ENCODE results near the gene OBSCN.

Gene OBSCN

DNA sequence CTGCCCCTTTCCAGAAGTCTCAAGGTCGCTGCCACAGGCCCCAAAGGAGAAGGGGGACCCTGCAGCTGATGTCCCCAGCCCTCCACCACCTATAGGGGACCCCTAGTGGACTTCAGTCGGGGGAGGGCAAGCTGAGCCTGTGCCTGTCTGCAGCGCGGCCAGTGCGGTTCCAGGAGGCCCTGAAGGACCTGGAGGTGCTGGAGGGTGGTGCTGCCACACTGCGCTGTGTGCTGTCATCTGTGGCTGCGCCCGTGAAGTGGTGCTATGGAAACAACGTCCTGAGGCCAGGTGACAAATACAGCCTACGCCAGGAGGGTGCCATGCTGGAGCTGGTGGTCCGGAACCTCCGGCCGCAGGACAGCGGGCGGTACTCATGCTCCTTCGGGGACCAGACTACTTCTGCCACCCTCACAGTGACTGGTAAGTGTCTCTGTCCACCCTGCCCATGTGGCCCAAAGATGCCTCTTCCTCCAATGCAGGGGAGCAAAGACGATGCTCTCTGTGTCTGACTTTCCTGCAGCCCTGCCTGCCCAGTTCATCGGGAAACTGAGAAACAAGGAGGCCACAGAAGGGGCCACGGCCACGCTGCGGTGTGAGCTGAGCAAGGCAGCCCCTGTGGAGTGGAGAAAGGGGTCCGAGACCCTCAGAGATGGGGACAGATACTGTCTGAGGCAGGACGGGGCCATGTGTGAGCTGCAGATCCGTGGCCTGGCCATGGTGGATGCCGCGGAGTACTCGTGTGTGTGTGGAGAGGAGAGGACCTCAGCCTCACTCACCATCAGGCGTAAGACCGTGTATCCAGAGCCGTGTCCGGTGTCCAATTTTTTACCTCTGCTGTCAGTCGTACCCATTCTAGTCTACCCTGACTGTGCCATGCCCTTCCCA, 79.9 kb downstream of the OBSCN start:
- DNase-seq (ENCODE audit: low read depth in 2 of 2): no peak

DNA sequence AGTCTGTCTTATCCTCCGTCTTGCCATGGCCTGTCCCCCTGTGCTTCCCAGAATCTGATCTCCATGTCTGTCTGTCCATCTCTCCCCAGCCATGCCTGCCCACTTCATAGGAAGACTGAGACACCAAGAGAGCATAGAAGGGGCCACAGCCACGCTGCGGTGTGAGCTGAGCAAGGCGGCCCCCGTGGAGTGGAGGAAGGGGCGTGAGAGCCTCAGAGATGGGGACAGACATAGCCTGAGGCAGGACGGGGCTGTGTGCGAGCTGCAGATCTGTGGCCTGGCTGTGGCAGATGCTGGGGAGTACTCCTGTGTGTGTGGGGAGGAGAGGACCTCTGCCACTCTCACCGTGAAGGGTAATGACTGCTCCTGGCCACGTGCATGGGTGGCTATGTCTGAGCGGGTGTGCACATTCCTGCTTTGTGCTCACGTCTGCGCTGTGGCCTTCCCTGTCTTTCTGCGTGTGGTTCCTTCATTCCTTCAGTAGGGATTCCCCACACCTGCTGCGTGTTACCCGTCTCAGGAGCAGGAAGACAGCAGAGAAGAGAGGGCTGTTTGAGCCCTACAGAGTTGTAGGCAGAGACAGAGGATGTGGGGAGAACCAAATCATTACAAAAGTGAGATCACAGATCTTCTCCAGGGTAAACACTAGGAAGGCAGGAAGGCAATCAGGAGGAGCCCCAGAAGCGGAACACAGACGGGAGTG, 80.8 kb downstream of the OBSCN start:
- DNase-seq (ENCODE audit: low read depth in 2 of 2): no peak

DNA sequence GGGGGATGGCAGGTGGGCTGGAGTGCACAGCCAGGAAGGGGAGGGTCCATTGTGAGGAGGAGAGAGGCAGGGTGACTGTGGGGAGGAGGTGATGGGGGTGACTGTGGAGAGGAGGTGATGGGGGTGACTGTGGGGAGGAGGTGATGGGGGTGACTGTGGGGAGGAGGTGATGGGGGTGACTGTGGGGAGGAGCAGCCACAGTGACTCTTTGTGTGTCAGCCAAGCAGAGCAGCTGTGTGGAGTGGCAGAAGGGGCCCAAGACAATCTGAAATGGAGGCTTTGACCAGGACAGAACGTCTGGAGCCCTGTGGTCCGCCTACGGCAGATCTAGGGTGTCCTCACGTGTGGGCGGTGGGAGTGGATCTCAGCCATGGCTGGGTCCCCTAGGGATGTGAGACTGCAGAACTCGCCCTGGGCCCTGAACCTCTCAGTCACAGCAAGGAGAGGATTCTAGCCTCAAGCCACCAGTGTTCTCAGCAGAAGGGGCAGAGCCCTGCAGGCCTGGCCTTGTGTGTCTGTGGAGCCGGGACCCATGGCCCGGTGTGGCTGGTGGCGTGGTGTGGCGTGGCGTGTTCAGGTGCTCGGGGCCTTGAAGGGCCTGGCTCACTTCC, 81.5 kb downstream of the OBSCN start:
- DNase-seq (ENCODE audit: low read depth in 2 of 2): no peak

DNA sequence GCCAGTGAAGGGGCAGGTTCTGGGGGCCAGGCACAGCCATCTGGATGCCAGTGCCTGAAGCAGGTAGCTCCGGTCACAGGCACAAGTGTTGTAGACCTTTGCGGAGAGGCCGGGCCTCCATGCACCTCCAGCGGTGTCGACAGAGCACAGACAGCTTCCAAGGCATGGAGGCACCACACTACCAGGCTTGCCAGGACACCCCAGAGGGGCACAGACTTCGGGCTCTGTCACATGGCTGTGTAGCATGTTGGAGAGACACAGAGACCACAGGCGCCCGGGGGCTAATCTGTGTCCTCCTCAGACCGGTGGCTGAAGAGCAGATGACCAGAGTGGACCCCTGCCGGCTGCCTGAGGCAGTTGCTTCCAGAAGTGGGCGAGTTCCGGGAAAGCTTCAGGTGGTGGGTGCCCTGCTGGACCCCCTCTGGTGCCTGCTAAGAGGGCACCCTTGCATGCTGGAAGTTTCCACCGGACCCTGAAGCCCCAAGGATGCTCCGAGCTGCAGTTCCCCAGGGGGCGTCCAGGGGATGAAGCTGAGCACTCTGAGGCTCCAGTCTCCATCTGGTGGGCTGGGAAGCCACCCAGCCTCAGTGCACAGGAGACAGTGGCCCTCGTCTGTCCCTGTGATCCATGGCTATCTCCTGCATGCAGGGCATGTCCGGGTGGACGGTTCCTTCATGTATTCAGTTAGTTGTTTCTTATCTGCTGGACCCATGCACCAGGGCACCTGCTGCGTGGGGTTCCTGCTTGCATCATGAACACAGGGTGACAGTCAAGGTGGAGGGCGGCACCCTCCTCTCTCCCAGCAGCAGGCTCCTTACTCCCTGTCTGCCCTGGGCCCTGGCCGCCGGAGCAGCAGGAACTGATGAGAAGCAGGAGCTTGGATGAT, 82.4 kb downstream of the OBSCN start:
- DNase-seq (ENCODE audit: low read depth in 2 of 2): no peak

DNA sequence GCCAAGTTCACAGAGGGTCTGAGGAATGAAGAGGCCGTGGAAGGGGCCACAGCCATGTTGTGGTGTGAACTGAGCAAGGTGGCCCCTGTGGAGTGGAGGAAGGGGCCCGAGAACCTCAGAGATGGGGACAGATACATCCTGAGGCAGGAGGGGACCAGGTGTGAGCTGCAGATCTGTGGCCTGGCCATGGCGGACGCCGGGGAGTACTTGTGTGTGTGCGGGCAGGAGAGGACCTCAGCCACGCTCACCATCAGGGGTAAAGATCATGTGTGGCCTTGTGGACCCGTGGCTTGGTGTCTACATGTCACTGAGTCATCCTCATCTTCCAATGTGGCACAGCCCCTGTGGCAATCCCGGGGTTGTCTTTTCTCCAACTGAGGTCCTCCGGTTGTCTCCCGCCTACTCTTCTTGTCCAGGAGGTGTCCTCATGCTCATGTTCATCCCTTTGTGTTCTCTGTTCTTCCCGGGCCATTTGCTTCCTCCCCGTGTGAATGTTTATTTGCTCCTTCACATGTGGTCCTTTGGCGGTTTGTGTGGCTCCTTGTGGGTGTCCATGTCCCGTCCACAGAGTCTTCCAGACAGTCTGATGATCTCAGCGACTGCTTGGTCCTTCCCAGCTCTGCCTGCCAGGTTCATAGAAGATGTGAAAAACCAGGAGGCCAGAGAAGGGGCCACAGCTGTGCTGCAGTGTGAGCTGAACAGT, 84.2 kb downstream of the OBSCN start:
- DNase-seq (ENCODE audit: low read depth in 2 of 2): no peak

DNA sequence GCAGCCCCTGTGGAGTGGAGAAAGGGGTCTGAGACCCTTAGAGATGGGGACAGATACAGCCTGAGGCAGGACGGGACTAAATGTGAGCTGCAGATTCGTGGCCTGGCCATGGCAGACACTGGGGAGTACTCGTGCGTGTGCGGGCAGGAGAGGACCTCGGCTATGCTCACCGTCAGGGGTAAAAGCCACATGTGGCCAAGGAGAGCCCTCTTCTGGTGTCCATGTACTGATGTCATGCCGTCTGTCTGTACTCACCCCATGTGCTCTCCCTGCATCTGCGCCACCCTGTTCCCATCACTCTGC, 84.7 kb downstream of the OBSCN start:
- DNase-seq (ENCODE audit: low read depth in 2 of 2): no peak

DNA sequence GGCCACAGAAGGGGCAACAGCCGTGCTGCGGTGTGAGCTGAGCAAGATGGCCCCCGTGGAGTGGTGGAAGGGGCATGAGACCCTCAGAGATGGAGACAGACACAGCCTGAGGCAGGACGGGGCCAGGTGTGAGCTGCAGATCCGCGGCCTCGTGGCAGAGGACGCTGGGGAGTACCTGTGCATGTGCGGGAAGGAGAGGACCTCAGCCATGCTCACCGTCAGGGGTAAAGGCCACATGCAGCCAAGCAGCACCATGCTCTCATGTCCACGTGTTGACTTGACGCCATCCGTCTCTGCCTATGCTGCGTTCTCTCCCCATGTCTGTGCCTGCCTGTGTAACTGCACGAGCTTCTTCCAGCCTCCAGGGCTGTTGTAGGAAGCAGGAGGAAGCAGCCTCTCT, 85.5 kb downstream of the OBSCN start:
- no peak for DNase-seq (ENCODE audit: low read depth in 2 of 2)

DNA sequence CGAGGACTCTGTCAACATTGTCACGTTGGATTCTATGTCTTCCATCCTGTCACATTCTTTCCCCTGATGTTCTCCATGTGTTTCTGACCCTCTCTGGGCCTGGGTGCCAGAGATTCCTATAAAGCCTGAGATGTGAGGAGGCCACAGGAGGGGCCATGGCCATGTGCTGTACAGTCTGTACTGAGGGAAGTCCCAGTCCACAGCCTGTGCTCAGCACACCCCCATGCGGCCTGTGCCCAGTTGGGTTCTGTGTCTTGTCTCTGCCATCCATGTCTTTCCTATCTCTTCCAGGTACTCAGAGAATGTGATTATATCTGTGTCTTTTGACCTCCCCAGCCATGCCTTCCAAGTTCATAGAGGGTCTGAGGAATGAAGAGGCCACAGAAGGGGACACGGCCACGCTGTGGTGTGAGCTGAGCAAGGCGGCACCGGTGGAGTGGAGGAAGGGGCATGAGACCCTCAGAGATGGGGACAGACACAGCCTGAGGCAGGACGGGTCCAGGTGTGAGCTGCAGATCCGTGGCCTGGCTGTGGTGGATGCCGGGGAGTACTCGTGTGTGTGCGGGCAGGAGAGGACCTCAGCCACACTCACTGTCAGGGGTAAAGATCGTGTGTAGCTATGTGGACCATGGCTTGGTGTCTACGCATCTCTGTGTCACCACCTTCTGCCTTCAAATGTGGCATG, 86.1 kb downstream of the OBSCN start:
- DNase-seq (ENCODE audit: low read depth in 2 of 2): no peak

DNA sequence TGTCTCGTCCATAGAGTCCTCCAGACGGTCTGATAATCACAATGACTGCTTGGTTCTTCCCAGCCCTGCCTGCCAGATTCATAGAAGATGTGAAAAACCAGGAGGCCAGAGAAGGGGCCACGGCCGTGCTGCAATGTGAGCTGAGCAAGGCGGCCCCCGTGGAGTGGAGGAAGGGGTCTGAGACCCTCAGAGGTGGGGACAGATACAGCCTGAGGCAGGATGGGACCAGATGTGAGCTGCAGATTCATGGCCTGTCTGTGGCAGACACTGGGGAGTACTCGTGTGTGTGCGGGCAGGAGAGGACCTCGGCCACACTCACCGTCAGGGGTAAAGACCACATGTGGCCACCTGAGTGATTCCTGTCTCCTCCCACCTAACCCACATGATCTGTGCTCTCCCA, 86.9 kb downstream of the OBSCN start:
- no peak for DNase-seq (ENCODE audit: low read depth in 2 of 2)

DNA sequence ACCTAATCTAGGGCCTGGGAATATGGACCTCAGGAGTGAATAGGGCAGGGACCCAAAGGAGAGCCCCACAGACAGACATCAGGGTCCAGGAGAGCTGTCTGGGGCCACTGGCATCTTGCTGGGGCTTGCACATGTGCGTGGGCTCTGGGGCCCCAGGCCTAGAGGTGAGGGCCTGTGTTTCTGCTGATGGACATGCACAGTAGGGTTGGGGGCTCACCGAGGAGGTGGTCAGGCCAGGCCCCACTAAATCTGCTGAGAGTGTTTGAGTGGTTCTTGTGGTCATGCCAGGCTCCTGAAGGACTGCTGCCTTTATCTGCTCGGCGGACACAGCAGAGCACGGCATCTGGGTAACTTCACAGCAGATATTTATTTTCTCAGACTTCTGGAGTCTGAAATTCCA, 87.4 kb downstream of the OBSCN start:
- no peak for DNase-seq (ENCODE audit: low read depth in 2 of 2)

DNA sequence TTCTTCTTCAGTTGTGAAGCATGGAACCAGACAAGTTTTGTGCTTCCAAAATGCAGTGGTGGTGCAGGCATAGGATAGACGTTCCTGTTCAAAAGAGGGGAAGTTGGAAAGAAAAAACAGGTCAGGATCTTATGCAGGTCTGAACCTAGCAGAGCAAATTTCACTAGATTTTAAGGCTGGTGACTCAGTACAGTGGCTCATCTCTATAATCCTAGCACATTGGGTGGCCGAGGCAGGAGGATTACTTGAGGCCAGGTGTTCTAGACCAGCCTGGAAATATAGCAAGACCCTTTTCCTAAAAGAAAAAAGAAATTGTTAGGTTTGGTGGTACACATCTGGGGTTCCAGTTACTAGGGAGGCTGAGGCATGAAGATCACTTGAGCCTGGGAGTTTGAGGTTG, 88.1 kb downstream of the OBSCN start:
- no peak for DNase-seq (ENCODE audit: low read depth in 2 of 2)

DNA sequence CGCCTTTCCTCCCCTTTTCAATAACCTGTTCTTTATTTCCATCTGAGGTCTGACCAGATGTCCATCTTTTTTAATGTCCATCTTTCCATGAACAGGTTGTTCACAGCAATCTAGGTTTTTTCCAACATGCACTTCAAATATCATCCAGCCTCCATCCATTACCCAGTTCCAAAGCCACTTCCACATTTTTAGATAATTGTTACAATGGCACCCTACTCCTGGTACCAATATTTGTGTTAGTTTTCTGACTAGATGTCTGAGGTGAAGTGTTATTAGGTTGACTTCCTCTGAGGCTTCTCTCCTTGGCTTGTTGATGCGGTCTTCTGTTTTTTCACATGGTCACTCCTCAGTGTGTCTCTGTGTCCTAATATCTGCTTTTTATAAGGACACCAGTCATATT, 89.4 kb downstream of the OBSCN start:
- DNase-seq (ENCODE audit: low read depth in 2 of 2): no peak

DNA sequence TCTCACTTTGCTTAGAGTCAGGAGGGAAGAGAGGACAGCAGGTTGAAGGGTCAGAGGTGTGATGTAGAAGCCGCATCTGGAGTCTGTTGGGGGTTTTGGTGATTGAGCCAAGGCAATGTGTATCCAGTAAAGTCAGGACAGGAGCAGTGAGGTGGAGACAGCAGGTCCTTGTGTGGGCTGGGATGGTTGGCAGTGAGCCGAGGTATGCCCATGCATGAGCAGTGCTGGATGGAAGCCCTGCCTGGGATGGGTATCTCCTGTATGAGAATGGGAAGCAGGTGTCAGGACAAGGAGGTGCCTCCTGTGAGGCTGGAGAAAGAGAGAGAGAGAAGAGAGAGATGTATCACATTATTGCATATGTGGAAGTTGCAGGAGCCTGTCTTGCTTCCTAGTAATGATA, 90.0 kb downstream of the OBSCN start:
- DNase-seq (ENCODE audit: low read depth in 2 of 2): no peak

DNA sequence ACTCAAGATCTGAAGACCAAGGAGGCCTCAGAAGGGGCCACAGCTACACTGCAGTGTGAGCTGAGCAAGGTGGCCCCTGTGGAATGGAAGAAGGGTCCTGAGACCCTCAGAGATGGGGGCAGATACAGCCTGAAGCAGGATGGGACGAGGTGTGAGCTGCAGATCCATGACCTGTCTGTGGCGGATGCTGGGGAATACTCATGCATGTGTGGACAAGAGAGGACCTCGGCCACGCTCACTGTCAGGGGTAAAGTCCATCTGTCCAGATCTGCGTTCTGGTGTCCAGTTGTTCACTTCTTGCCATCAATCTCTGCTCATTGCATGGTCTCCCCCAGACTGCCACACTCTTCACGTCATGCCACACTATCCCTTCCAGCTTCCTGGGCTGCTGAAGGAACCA, 90.6 kb downstream of the OBSCN start:
- no peak for DNase-seq (ENCODE audit: low read depth in 2 of 2)

DNA sequence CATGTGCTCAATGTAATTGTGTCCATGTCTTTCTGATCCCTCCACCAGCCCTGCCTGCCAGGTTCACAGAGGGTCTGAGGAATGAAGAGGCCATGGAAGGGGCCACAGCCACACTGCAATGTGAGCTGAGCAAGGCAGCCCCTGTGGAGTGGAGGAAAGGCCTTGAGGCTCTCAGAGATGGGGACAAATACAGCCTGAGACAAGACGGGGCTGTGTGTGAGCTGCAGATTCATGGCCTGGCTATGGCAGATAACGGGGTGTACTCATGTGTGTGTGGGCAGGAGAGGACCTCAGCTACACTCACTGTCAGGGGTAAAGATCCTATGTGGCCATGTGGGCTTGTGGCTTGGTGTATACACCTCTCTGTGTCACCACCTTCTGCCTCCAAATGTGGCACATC, 91.4 kb downstream of the OBSCN start:
- DNase-seq (ENCODE audit: low read depth in 2 of 2): no peak

DNA sequence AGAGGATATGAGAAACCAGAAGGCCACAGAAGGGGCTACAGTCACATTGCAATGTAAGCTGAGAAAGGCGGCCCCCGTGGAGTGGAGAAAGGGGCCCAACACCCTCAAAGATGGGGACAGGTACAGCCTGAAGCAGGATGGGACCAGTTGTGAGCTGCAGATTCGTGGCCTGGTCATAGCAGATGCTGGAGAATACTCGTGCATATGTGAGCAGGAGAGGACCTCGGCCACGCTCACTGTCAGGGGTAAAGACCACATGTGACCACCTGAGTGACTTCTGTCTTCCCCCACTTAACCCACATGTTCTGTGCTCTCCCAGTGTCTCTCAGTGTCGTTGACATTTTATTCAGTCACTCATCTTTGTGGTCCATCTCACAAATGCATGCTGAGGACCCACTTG, 92.1 kb downstream of the OBSCN start:
- DNase-seq (ENCODE audit: low read depth in 2 of 2): no peak

DNA sequence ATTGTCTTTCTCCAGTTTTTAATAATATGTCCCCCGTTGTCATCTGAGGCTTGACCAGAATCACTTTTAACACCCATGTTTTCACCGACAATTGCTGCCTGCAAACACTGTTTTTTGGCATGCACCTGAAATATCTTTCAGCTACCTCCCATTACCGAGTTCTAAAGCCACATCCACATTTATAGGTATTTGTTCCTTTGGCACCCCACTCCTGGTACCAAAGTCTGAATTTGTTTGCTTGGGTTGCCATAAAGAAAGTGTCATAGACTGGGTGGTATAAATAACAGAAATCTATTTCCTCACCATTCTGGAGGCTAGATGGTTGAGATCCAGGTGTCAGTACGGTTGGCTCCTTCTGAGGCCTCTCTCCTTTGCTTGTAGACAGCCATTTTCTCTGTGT, 94.2 kb downstream of the OBSCN start:
- DNase-seq (ENCODE audit: low read depth in 2 of 2): no peak

DNA sequence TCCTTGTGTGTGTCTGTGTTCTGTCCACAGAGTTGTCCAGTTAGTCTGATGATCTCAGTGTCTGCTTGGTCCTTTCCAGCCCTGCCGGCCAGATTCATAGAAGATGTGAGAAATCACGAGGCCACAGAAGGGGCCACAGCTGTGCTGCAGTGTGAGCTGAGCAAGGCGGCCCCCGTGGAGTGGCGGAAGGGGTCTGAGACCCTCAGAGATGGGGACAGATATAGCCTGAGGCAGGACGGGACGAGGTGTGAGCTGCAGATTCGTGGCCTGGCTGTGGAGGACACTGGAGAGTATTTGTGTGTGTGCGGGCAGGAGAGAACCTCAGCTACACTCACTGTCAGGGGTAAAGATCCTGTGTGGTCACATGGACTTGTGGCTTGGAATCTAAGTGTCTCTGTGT, 95.8 kb downstream of the OBSCN start:
- no peak for DNase-seq (ENCODE audit: low read depth in 2 of 2)

DNA sequence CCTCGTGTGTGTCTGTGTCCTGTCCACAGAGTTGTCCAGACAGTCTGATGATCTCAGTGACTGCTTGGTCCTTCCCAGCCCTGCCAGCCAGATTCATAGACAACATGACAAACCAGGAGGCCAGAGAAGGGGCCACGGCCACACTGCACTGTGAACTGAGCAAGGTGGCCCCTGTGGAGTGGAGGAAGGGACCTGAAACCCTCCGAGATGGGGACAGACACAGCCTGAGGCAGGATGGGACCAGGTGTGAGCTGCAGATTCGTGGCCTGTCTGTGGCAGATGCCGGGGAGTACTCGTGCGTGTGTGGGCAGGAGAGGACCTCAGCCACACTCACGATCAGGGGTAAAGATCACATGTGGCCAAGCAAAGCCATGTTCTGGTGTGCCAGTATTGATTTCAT, 96.4 kb downstream of the OBSCN start:
- no peak for DNase-seq (ENCODE audit: low read depth in 2 of 2)

DNA sequence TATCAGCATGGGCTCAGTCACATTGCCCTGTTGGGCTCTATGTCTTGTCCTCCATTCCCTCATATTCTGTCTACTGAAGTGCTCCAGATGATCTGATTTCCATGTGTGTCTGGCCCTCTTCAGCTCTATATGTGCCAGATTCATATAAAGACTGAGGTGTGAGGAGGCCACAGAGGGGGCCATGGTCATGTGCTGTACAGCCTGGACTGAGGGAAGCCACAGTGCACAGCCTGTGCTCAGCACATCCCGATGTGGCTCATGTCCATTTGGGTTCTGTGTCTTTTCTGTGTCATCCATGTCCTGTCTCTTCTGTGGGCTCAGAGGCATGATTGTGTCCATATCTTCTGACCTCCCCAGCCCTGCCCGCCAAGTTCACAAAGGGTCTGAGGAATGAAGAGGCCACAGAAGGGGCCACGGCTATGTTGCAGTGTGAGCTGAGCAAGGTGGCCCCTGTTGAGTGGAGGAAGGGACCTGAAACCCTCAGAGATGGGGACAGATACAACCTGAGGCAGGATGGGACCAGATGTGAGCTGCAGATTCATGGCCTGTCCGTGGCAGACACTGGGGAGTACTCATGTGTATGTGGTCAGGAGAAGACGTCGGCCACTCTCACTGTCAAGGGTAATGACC, 97.0 kb downstream of the OBSCN start:
- DNase-seq (ENCODE audit: low read depth in 2 of 2): no peak

Measured in activated CD8-positive, alpha-beta memory T cell treated with anti-CD3 and anti-CD28 coated beads for 4 hours (primary cell).